ENCODE results near the gene CBL. TPM values are rescaled to one million over a fixed set of nuclear protein-coding genes. Genes with fewer than 3 reads are reported as not detected.
A peak's percentile ranks its signal among the peaks of the same experiment; 100 is the strongest.

CBL gene
- total RNA-seq, 2 experiments from 2014 or later, result 40.0 to 49.2 TPM

GRCh38 chr11:119347242-119347641, 141.1 kb downstream of the CBL start:
- H3K27ac Mint-ChIP-seq, result no peak overlapping the region
- no peak for ATAC-seq

GRCh38 chr11:119347940-119348605, 141.9 kb downstream of the CBL start:
- no peak for DNase-seq
- CTCF ChIA-PET, result interaction anchor here (0.8 to 12.8 kb wide), 3 partner anchors 8 to 11 kb away, joined by 3 to 126 read pairs (median 62); partner anchors contain the start of gene C1QTNF5
- peaks cover 21% of the 10 kb centered on the region for H3K27me3 Mint-ChIP-seq
- H3K9me3 Mint-ChIP-seq (ENCODE audit: low read depth), result no peaks in the 10 kb centered on the region
- no peak for ATAC-seq
- H3K4me3 Mint-ChIP-seq, result no peak overlapping the region
- no peaks in the 10 kb centered on the region for H3K36me3 Mint-ChIP-seq
- no peak overlapping the region for H3K27ac Mint-ChIP-seq
- peaks cover 9% of the 10 kb centered on the region for H3K4me1 Mint-ChIP-seq

More at GRCh38 chr11:119347242-119347641, 141.1 kb downstream of the CBL start:
- peaks cover 23% of the 10 kb centered on the region for H3K27me3 Mint-ChIP-seq
- no peaks in the 10 kb centered on the region for H3K9me3 Mint-ChIP-seq (ENCODE audit: low read depth)
- H3K4me3 Mint-ChIP-seq, result no peak overlapping the region
- CTCF ChIA-PET, result interaction anchor here (7.8 to 12.8 kb wide), 2 partner anchors 7 to 10 kb away, joined by 62 to 126 read pairs; partner anchors contain the start of gene C1QTNF5
- no peak for DNase-seq
- H3K36me3 Mint-ChIP-seq, result no peaks in the 10 kb centered on the region
- H3K4me1 Mint-ChIP-seq, result peaks cover 9% of the 10 kb centered on the region

- CTCF ChIA-PET, result interaction anchor here (1.5 to 7.8 kb wide), 2 partner anchors 11 to 27 kb away, joined by 5 to 62 read pairs; partner anchors contain the start of gene C1QTNF5
- peaks cover 9% of the 10 kb centered on the region for H3K4me1 Mint-ChIP-seq
- no peaks in the 10 kb centered on the region for H3K9me3 Mint-ChIP-seq (ENCODE audit: low read depth)
- peak overlapping the region; percentile 71 for H3K27ac Mint-ChIP-seq
- DNase-seq, result no peak
- H3K27me3 Mint-ChIP-seq, result peaks cover 33% of the 10 kb centered on the region
- peak; percentile 72 for ATAC-seq
- H3K36me3 Mint-ChIP-seq, result no peaks in the 10 kb centered on the region
- no peak overlapping the region for H3K4me3 Mint-ChIP-seq
Observed at GRCh38 chr11:119350302-119350701, 144.2 kb downstream of the CBL start.

- Mint-ChIP-seq H3K4me1 (peaks cover 12% of the 10 kb centered on the region), H3K9me3 (ENCODE audit: low read depth) (no peaks in the 10 kb centered on the region), H3K27ac (no peak overlapping the region), H3K4me3 (no peak overlapping the region), H3K27me3 (peaks cover 39% of the 10 kb centered on the region), H3K36me3 (no peaks in the 10 kb centered on the region)
- DNase-seq (no peak), ATAC-seq (no peak)
- CTCF ChIA-PET, result interaction anchor here (1.5 to 7.8 kb wide), 2 partner anchors 11 to 28 kb away, joined by 5 to 62 read pairs; partner anchors contain the start of gene C1QTNF5
Observed at GRCh38 chr11:119351232-119351631, 145.1 kb downstream of the CBL start.

GRCh38 chr11:119352857-119353260, 146.7 kb downstream of the CBL start:
- no peaks in the 10 kb centered on the region for H3K9me3 Mint-ChIP-seq (ENCODE audit: low read depth)
- peaks cover 17% of the 10 kb centered on the region for H3K4me1 Mint-ChIP-seq
- H3K27ac Mint-ChIP-seq, result no peak overlapping the region
- DNase-seq (no peak), ATAC-seq (no peak)
- H3K4me3 Mint-ChIP-seq, result no peak overlapping the region
- H3K27me3 Mint-ChIP-seq, result peaks cover 45% of the 10 kb centered on the region
- no peaks in the 10 kb centered on the region for H3K36me3 Mint-ChIP-seq
- CTCF ChIA-PET, result interaction anchor here (1.1 to 7.8 kb wide), 5 partner anchors 10 to 21 kb away, joined by 3 to 62 read pairs (median 4); partner anchors contain the start of gene C1QTNF5

GRCh38 chr11:119355091-119355843, 149.1 kb downstream of the CBL start:
- Mint-ChIP-seq H3K36me3 (no peaks in the 10 kb centered on the region), H3K4me3 (no peak overlapping the region)
- ATAC-seq, result no peak

GRCh38 chr11:119356349-119357031, 150.4 kb downstream of the CBL start:
- Mint-ChIP-seq H3K4me3 (peak overlapping the region; percentile 77), H3K36me3 (no peaks in the 10 kb centered on the region), H3K27ac (peak overlapping the region; percentile 60), H3K4me1 (peaks cover 25% of the 10 kb centered on the region), H3K9me3 (ENCODE audit: low read depth) (no peaks in the 10 kb centered on the region), H3K27me3 (peaks cover 40% of the 10 kb centered on the region)
- CTCF ChIA-PET, result interaction anchor here (0.6 to 8.9 kb wide), 44 partner anchors 8 to 461 kb away, joined by 3 to 318 read pairs (median 4); partner anchors contain the start of genes C1QTNF5, MFRP, NLRX1 and RNF26
- ATAC-seq (peak; percentile 95), DNase-seq (peak; percentile 84)

More at GRCh38 chr11:119355091-119355843, 149.1 kb downstream of the CBL start:
- peaks cover 45% of the 10 kb centered on the region for H3K27me3 Mint-ChIP-seq
- no peak for DNase-seq
- CTCF ChIA-PET, result interaction anchor here (0.8 to 8.9 kb wide), 28 partner anchors 9 to 233 kb away, joined by 3 to 318 read pairs (median 4); partner anchors contain the start of genes C1QTNF5, MFRP, NLRX1 and USP2
- H3K4me1 Mint-ChIP-seq, result peaks cover 23% of the 10 kb centered on the region
- H3K9me3 Mint-ChIP-seq (ENCODE audit: low read depth), result no peaks in the 10 kb centered on the region
- no peak overlapping the region for H3K27ac Mint-ChIP-seq

- H3K27me3 Mint-ChIP-seq, result peaks cover 39% of the 10 kb centered on the region
- peaks cover 30% of the 10 kb centered on the region for H3K4me1 Mint-ChIP-seq
- no peak overlapping the region for H3K4me3 Mint-ChIP-seq
- H3K27ac Mint-ChIP-seq, result no peak overlapping the region
- DNase-seq (no peak), ATAC-seq (no peak)
- H3K9me3 Mint-ChIP-seq (ENCODE audit: low read depth), result no peaks in the 10 kb centered on the region
- CTCF ChIA-PET, result interaction anchor here (0.8 to 8.9 kb wide), 22 partner anchors 8 to 234 kb away, joined by 3 to 318 read pairs (median 6); partner anchors contain the start of genes C1QTNF5, MFRP, NLRX1 and RNF26
- no peaks in the 10 kb centered on the region for H3K36me3 Mint-ChIP-seq
Observed at GRCh38 chr11:119357074-119357473, 150.9 kb downstream of the CBL start.

Small RNAs within 50 kb of the gene (microRNA-seq; reads per million reads assigned to microRNA genes)
- not detected for gene MIR6756

Other genes starting within 250 kb of the CBL start
- not detected for gene FOXR1, start 234.6 kb upstream of the CBL start, total RNA-seq
- 10 to 100 TPM; 43.4 to 47.1 TPM for gene CENATAC, start 208.2 kb upstream of the CBL start, total RNA-seq
- gene RPS25, start 188.0 kb upstream of the CBL start, total RNA-seq, result 1,000 to 10,000 TPM in 1 of 2 experiments, 100 to 1,000 TPM in 1; 945 to 1,070 TPM
- 10 to 100 TPM; 73.9 to 91.5 TPM for gene TRAPPC4, start 187.6 kb upstream of the CBL start, total RNA-seq
- gene SLC37A4, start 175.5 kb upstream of the CBL start, total RNA-seq, result 10 to 100 TPM; 26.0 to 26.5 TPM
- 100 to 1,000 TPM; 108 to 163 TPM for gene HYOU1, start 149.1 kb upstream of the CBL start, total RNA-seq
- gene VPS11, start 138.5 kb upstream of the CBL start, total RNA-seq, result 10 to 100 TPM; 30.1 to 31.2 TPM
- gene HMBS, start 121.5 kb upstream of the CBL start, total RNA-seq, result 10 to 100 TPM; 26.6 to 36.7 TPM
- gene DPAGT1, start 104.5 kb upstream of the CBL start, total RNA-seq, result 10 to 100 TPM; 65.1 to 77.1 TPM
- gene C2CD2L, start 99.0 kb upstream of the CBL start, total RNA-seq, result 10 to 100 TPM; 30.6 to 35.1 TPM
- 10 to 100 TPM; 40.4 to 43.0 TPM for gene HINFP, start 84.8 kb upstream of the CBL start, total RNA-seq
- gene ABCG4, start 57.3 kb upstream of the CBL start, total RNA-seq, result not detected
- gene NLRX1, start 37.6 kb upstream of the CBL start, total RNA-seq, result 10 to 100 TPM; 21.2 to 22.2 TPM
- under 1 TPM; 0.19 to 0.35 TPM for gene NHERF4, start 20.9 kb upstream of the CBL start, total RNA-seq
- 1 to 10 TPM; 2.5 to 3.9 TPM for gene MCAM, start 110.8 kb downstream of the CBL start, total RNA-seq
- 10 to 100 TPM; 38.7 to 42.1 TPM for gene RNF26, start 128.2 kb downstream of the CBL start, total RNA-seq
- not detected for gene C1QTNF5, start 134.5 kb downstream of the CBL start, total RNA-seq
- gene MFRP, start 140.4 kb downstream of the CBL start, total RNA-seq, result not detected
- under 1 TPM; 0.28 to 0.76 TPM for gene USP2, start 175.4 kb downstream of the CBL start, total RNA-seq
- gene THY1, start 216.8 kb downstream of the CBL start, total RNA-seq, result under 1 TPM in 1 of 2 experiments, not detected in 1; 0.30 TPM

Data from activated CD8-positive, alpha-beta memory T cell treated with anti-CD3 and anti-CD28 coated beads, Interleukin-2, amount 10 ng/mL, durations not matched to agents 7 days and 5 days (primary cell).